Liver (tissue), 9 donors: ENCODE data around the gene RRAGB. TPM values are rescaled to one million over a fixed set of nuclear protein-coding genes. Genes with fewer than 3 reads are reported as not detected.

Experiments
- DNase-seq: peaks from one replicate; pipeline ENCODE4 v3.0.0-alpha.2; 2017; ENCODE audit warnings: low spot score
- H3K27ac ChIP-seq, 2 donors: one replicate each; pipeline ENCODE4 v1.7.0; 2013; ENCODE audit warnings: inconsistent platforms in 2 of 2, low read length in 2 of 2, control low read depth in 1 of 2, low read depth in 1 of 2, mild to moderate bottlenecking in 1 of 2
- H3K27me3 ChIP-seq, 4 donors: one replicate each; pipeline versions ENCODE4 v1.6.1 to v1.7.0; 2013; ENCODE audit warnings: low read length in 3 of 4, inconsistent platforms in 1 of 4, mild to moderate bottlenecking in 1 of 4, moderate library complexity in 1 of 4; ENCODE audit not compliant: control insufficient read depth in 4 of 4, insufficient read depth in 4 of 4
- H3K36me3 ChIP-seq, 4 donors: one replicate each; pipeline versions ENCODE4 v1.6.1 to v1.7.0; 2013; ENCODE audit warnings: low read length in 3 of 4, mild to moderate bottlenecking in 3 of 4, low read depth in 1 of 4, moderate library complexity in 1 of 4; ENCODE audit not compliant: control insufficient read depth in 4 of 4, insufficient read depth in 3 of 4
- H3K4me1 ChIP-seq, 4 donors: one replicate each; pipeline versions ENCODE4 v1.6.1 to v1.7.0; 2013; ENCODE audit warnings: low read length in 3 of 4, mild to moderate bottlenecking in 3 of 4, moderate library complexity in 1 of 4; ENCODE audit not compliant: control insufficient read depth in 4 of 4, insufficient read depth in 4 of 4
- H3K4me3 ChIP-seq, 3 donors: one replicate each; pipeline versions ENCODE4 v1.6.1 to v1.7.0; 2013; ENCODE audit warnings: low read length in 3 of 3, control low read depth in 1 of 3, low read depth in 1 of 3, mild to moderate bottlenecking in 1 of 3
- H3K9ac ChIP-seq, 2 donors: one replicate each; pipeline ENCODE4 v1.7.0; 2013; ENCODE audit warnings: low read length in 2 of 2, mild to moderate bottlenecking in 2 of 2, moderate library complexity in 2 of 2, control low read depth in 1 of 2, low read depth in 1 of 2
- H3K9me3 ChIP-seq, 4 donors: one replicate each; pipeline versions ENCODE4 v1.6.1 to v1.7.0; 2013; ENCODE audit warnings: low read length in 3 of 4; ENCODE audit not compliant: control insufficient read depth in 4 of 4
- ATF3 ChIP-seq: IDR thresholded peaks from 2 replicates; pipeline ENCODE4 v1.6.1; 2016; ENCODE audit warnings: antibody characterized with exemption
- CTCF ChIP-seq: fragments of 150-350 bp; IDR thresholded peaks from 2 replicates; pipeline ENCODE4 v1.5.1; 2017; ENCODE audit warnings: improper control_type of control experiment, low read depth, low read length; ENCODE audit not compliant: missing input control
- EGR1 ChIP-seq, 2 donors: IDR thresholded peaks; 2 replicates each; pipeline ENCODE4 v1.6.1; 2016 to 2018; ENCODE audit warnings: antibody characterized with exemption in 2 of 2, low read depth in 2 of 2
- FOXA1 ChIP-seq: IDR thresholded peaks from 2 replicates; pipeline ENCODE4 v1.6.1; 2016; ENCODE audit warnings: antibody characterized with exemption
- FOXA2 ChIP-seq: IDR thresholded peaks from 2 replicates; pipeline ENCODE4 v1.6.1; 2016; ENCODE audit warnings: antibody characterized with exemption
- GABPA ChIP-seq, 2 donors: IDR thresholded peaks in 1 of 2; conservative IDR thresholded peaks in 1 of 2; 2 replicates each; pipeline ENCODE4 v1.6.1; 2016; ENCODE audit warnings: antibody characterized with exemption in 2 of 2, mild to moderate bottlenecking in 1 of 2, moderate library complexity in 1 of 2
- HNF4A ChIP-seq, 2 donors: conservative IDR thresholded peaks; 2 replicates each; pipeline ENCODE4 v1.6.1; 2016; ENCODE audit warnings: antibody characterized with exemption in 2 of 2, mild to moderate bottlenecking in 2 of 2
- HNF4G ChIP-seq: IDR thresholded peaks from 2 replicates; pipeline ENCODE4 v1.6.1; 2016; ENCODE audit warnings: antibody characterized with exemption
- MAX ChIP-seq: IDR thresholded peaks from 2 replicates; pipeline ENCODE4 v1.6.1; 2016; ENCODE audit warnings: antibody characterized with exemption
- NR2F2 ChIP-seq: IDR thresholded peaks from 2 replicates; pipeline ENCODE4 v1.6.1; 2016; ENCODE audit warnings: antibody characterized with exemption
- RAD21 ChIP-seq, 2 donors: IDR thresholded peaks; 2 replicates each; pipeline ENCODE4 v1.6.1; 2016; ENCODE audit warnings: antibody characterized with exemption in 2 of 2, mild to moderate bottlenecking in 2 of 2
- REST ChIP-seq: IDR thresholded peaks from 2 replicates; pipeline ENCODE4 v1.6.1; 2016; ENCODE audit warnings: antibody characterized with exemption, mild to moderate bottlenecking
- RXRA ChIP-seq, 2 donors: IDR thresholded peaks; 2 replicates each; pipeline ENCODE4 v1.6.1; 2017 to 2018; ENCODE audit warnings: antibody characterized with exemption in 2 of 2, mild to moderate bottlenecking in 1 of 2
- SP1 ChIP-seq: IDR thresholded peaks from 2 replicates; pipeline ENCODE4 v1.6.1; 2018; ENCODE audit warnings: antibody characterized with exemption, mild to moderate bottlenecking
- YY1 ChIP-seq: IDR thresholded peaks from 2 replicates; pipeline ENCODE4 v1.6.1; 2016; ENCODE audit warnings: antibody characterized with exemption, mild to moderate bottlenecking
- ZBTB33 ChIP-seq: IDR thresholded peaks from 2 replicates; pipeline ENCODE4 v1.6.1; 2016; ENCODE audit warnings: antibody characterized with exemption
- WGBS: extraction: QIAGEN DNeasy Blood & Tissue Kit; methylation state at CpG from one replicate; pipeline ENCODE4 v1.1.7; 2013; 5-methylcytosine and 5-hydroxymethylcytosine counted together
- polyA plus RNA-seq, 2 donors: library from polyadenylated mRNA; stranded (reverse) in 1 of 2; unstranded in 1 of 2; fragments of 200-250 nt in 1 of 2; fragments of >200 nt in 1 of 2; fragmentation: Nextera tagmentation in 1 of 2; extraction: Ambion mirVana in 1 of 2; gene quantifications; one replicate each; pipeline versions ENCODE4 v1.2.1 to v1.2.3, GENCODE V29; 2013 to 2015
- total RNA-seq, 2 donors: library from RNA; depleted of rRNA; stranded (reverse); fragments of >200 nt; gene quantifications; one replicate each; pipeline ENCODE4 v1.2.3, GENCODE V29; 2014
- donor health status: healthy.
- donor health status: healthy.
- donor health status: healthy.
- donor health status: healthy.
- donor health status: healthy.

RRAGB gene
- total and polyA plus RNA-seq, 4 donors = 2.8 to 10.3 (median 8.1) TPM

- Histone ChIP-seq H3K36me3 (peaks cover 2 to 7% (median 4%) of the 10 kb centered on the region in 4 donors), H3K27ac (peak overlapping the region; percentile 31 to 39), H3K4me3 (peak overlapping the region in 2 of 3 donors; percentile 53 to 69), H3K9ac (peak overlapping the region in 1 of 2 donors; percentile 31), H3K27me3 (no peaks in the 10 kb centered on the region), H3K4me1 (peaks cover 0 to 9% (median 4%) of the 10 kb centered on the region in 4 donors), H3K9me3 (no peaks in the 10 kb centered on the region)
- TF ChIP-seq SP1 (no peak), HNF4A (conservative IDR thresholded peaks at IDR 0.05) (no peak)
- DNase-seq = no peak
- WGBS = 76% methylated on average over 3 of the region's 3 CpGs
Observed at GRCh38 chrX:55716937-55717336, 612 bp upstream of the RRAGB start.

GRCh38 chrX:55731826-55732225 is 14.3 kb downstream of the RRAGB start:
- Histone ChIP-seq H3K27me3 (no peaks in the 10 kb centered on the region), H3K4me3 (no peak overlapping the region), H3K4me1 (no peaks in the 10 kb centered on the region), H3K27ac (no peak overlapping the region), H3K36me3 (peaks cover 5 to 37% (median 18%) of the 10 kb centered on the region in 4 donors), H3K9me3 (no peaks in the 10 kb centered on the region), H3K9ac (no peak overlapping the region)
- no peak for DNase-seq
- TF ChIP-seq EGR1 (IDR thresholded peaks at IDR 0.05; ENCODE audit: low read depth in 2 of 2) (no peak), ZBTB33 (no peak), YY1 (no peak)
- WGBS = 95% methylated on average over 2 of the region's 2 CpGs

GRCh38 chrX:55738969-55739368 is 21.4 kb downstream of the RRAGB start:
- Histone ChIP-seq H3K4me3 (no peak overlapping the region), H3K9ac (no peak overlapping the region), H3K4me1 (no peaks in the 10 kb centered on the region), H3K36me3 (peaks cover 2 to 34% (median 16%) of the 10 kb centered on the region in 4 donors), H3K27me3 (no peaks in the 10 kb centered on the region), H3K9me3 (no peaks in the 10 kb centered on the region), H3K27ac (no peak overlapping the region)
- no peak for DNase-seq
- no peak for TF ChIP-seq ATF3
- TF ChIP-seq HNF4A (conservative IDR thresholded peaks at IDR 0.05) = no peak
- TF ChIP-seq NR2F2 = no peak
- no peak for TF ChIP-seq SP1
- no peak for TF ChIP-seq FOXA2
- TF ChIP-seq GABPA (IDR thresholded peaks at IDR 0.05 in 1 of 2, conservative IDR thresholded peaks at IDR 0.05 in 1 of 2) = no peak
- TF ChIP-seq CTCF = no peak
- no peak for TF ChIP-seq HNF4G
- TF ChIP-seq EGR1 (IDR thresholded peaks at IDR 0.05; ENCODE audit: low read depth in 2 of 2) = no peak
- no peak for TF ChIP-seq YY1
- TF ChIP-seq MAX = no peak
- no peak for TF ChIP-seq RAD21 (IDR thresholded peaks at IDR 0.05)
- TF ChIP-seq RXRA (IDR thresholded peaks at IDR 0.05) = no peak
- no peak for TF ChIP-seq REST
- TF ChIP-seq ZBTB33 = no peak
- no peak for TF ChIP-seq FOXA1
- 97% methylated on average over 4 of the region's 4 CpGs for WGBS
